OCI-LY3 (cell line): Measurements from ENCODE around the gene WARS2.

Experiments used
- EZH2phosphoT487 ChIP-seq: fragments of 200-600 bp; shearing (Covaris generic); IDR thresholded peaks from 2 replicates; pipeline ENCODE4 v1.6.1; 2018; ENCODE audit warnings: antibody characterized with exemption, mixed run types, low read depth
- TF ChIP-seq, protein P1 (sequence below): fragments of 200-600, 300-600 bp; sonication (generic); IDR thresholded peaks from 2 replicates; pipeline ENCODE4 v1.5.1; 2014; ENCODE audit warnings: antibody characterized with exemption, low read length, low read depth

DNA sequence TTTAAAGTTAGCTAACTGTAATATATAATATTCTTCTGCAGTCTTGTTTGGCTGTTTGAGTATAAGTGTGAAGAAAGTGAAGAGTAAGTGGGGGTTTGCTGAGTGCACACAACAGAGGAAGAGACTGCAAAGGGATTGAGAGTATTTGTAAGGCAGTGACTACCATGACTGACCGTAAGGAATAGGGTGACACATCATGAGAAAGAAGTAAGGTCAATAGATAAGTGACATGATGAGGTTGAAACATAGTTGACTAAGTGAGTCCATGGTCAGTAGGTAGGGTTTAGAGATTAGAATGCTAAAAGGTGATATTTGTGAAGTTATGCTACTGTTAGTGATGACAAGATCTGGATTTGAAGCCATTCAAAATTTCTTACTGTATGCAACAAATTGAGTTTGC lies 27.7 kb downstream of the WARS2 start:
- TF ChIP-seq, protein P1, sequence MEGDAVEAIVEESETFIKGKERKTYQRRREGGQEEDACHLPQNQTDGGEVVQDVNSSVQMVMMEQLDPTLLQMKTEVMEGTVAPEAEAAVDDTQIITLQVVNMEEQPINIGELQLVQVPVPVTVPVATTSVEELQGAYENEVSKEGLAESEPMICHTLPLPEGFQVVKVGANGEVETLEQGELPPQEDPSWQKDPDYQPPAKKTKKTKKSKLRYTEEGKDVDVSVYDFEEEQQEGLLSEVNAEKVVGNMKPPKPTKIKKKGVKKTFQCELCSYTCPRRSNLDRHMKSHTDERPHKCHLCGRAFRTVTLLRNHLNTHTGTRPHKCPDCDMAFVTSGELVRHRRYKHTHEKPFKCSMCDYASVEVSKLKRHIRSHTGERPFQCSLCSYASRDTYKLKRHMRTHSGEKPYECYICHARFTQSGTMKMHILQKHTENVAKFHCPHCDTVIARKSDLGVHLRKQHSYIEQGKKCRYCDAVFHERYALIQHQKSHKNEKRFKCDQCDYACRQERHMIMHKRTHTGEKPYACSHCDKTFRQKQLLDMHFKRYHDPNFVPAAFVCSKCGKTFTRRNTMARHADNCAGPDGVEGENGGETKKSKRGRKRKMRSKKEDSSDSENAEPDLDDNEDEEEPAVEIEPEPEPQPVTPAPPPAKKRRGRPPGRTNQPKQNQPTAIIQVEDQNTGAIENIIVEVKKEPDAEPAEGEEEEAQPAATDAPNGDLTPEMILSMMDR, result no peak
- TF ChIP-seq EZH2phosphoT487, result no peak
